ENCODE data around the gene CPVL. TPM values are rescaled to one million over a fixed set of nuclear protein-coding genes. Genes with fewer than 3 reads are reported as not detected.
A peak's percentile ranks its signal among the peaks of the same experiment; 100 is the strongest.

CPVL gene
- polyA plus RNA-seq, 4 donors: 23.2 to 68.6 (median 58.3) TPM

- DNase-seq (ENCODE audit: low read depth in 4 of 4, low spot score in 3 of 4): no peak
These were observed 161.7 kb downstream of the CPVL start for GRCh38 chr7:28984631-28985030.

- no peak for DNase-seq (ENCODE audit: low read depth in 4 of 4, low spot score in 3 of 4)
These were observed 162.1 kb downstream of the CPVL start for GRCh38 chr7:28984217-28984616.

GRCh38 chr7:28983396-28984190 is 162.7 kb downstream of the CPVL start:
- no peak for DNase-seq (ENCODE audit: low read depth in 4 of 4, low spot score in 3 of 4)

GRCh38 chr7:28981161-28981465 is 165.2 kb downstream of the CPVL start:
- no peak for DNase-seq (ENCODE audit: low read depth in 4 of 4, low spot score in 3 of 4)

- DNase-seq (ENCODE audit: low read depth in 4 of 4, low spot score in 3 of 4): no peak
These were observed 165.7 kb downstream of the CPVL start for GRCh38 chr7:28980451-28981160.

GRCh38 chr7:28979776-28980175 is 166.6 kb downstream of the CPVL start:
- DNase-seq (ENCODE audit: low read depth in 4 of 4, low spot score in 3 of 4): no peak

- no peak for DNase-seq (ENCODE audit: low read depth in 4 of 4, low spot score in 3 of 4)
These were observed 168.5 kb downstream of the CPVL start for GRCh38 chr7:28977881-28978280.

- DNase-seq (ENCODE audit: low read depth in 4 of 4, low spot score in 3 of 4): no peak
These were observed 170.3 kb downstream of the CPVL start for GRCh38 chr7:28976022-28976421.

- DNase-seq (ENCODE audit: low read depth in 4 of 4, low spot score in 3 of 4): no peak
These were observed 172.7 kb downstream of the CPVL start for GRCh38 chr7:28973591-28973990.

- no peak for DNase-seq (ENCODE audit: low read depth in 4 of 4, low spot score in 3 of 4)
These were observed 182.3 kb downstream of the CPVL start for GRCh38 chr7:28964056-28964455.

- no peak for DNase-seq (ENCODE audit: low read depth in 4 of 4, low spot score in 3 of 4)
These were observed 184.4 kb downstream of the CPVL start for GRCh38 chr7:28961972-28962371.

GRCh38 chr7:28960071-28960840 is 186.1 kb downstream of the CPVL start:
- DNase-seq (ENCODE audit: low read depth in 4 of 4, low spot score in 3 of 4): no peak

- DNase-seq (ENCODE audit: low read depth in 4 of 4, low spot score in 3 of 4): no peak
These were observed 187.4 kb downstream of the CPVL start for GRCh38 chr7:28958980-28959347.

- DNase-seq (ENCODE audit: low read depth in 4 of 4, low spot score in 3 of 4): peak; percentile 62 to 71 (median 68)
These were observed 187.9 kb downstream of the CPVL start, which contains the start of gene TRIL for GRCh38 chr7:28958235-28958979. Gene TRIL, minus strand, starts transcription at chr7:28958330. Its CDS starts 284 bp downstream, at chr7:28958046.

- peak in 1 of 4 donors; percentile 18 for DNase-seq (ENCODE audit: low read depth in 4 of 4, low spot score in 3 of 4)
These were observed 188.5 kb downstream of the CPVL start for GRCh38 chr7:28957751-28958234.

GRCh38 chr7:28957064-28957750 is 189.1 kb downstream of the CPVL start:
- DNase-seq (ENCODE audit: low read depth in 4 of 4, low spot score in 3 of 4): peak in 1 of 4 donors; percentile 20

GRCh38 chr7:28956608-28957063 is 189.7 kb downstream of the CPVL start:
- DNase-seq (ENCODE audit: low read depth in 4 of 4, low spot score in 3 of 4): peak; percentile 42 to 67 (median 60)

- peak; percentile 67 to 75 (median 71) for DNase-seq (ENCODE audit: low read depth in 4 of 4, low spot score in 3 of 4)
These were observed 190.4 kb downstream of the CPVL start for GRCh38 chr7:28955718-28956607.

- DNase-seq (ENCODE audit: low read depth in 4 of 4, low spot score in 3 of 4): no peak
These were observed 191.0 kb downstream of the CPVL start for GRCh38 chr7:28955356-28955717.

Data from left renal pelvis (tissue), 4 donors.